GM19395 (cell line): Measurements from ENCODE around the gene NDUFB7.
"Not testable (repeated sequence)": the region's sequence is repeated elsewhere in the genome, so short reads cannot be mapped to it uniquely, and the experiment has no call there.

Experiments used
- ATAC-seq: cut with Tn5 transposase; IDR thresholded peaks from one replicate; pipeline ENCODE4 v1.9.1; 2021; ENCODE audit warnings: mild to moderate bottlenecking, moderate library complexity; ENCODE audit not compliant: unreplicated experiment

The NDUFB7 gene

DNA sequence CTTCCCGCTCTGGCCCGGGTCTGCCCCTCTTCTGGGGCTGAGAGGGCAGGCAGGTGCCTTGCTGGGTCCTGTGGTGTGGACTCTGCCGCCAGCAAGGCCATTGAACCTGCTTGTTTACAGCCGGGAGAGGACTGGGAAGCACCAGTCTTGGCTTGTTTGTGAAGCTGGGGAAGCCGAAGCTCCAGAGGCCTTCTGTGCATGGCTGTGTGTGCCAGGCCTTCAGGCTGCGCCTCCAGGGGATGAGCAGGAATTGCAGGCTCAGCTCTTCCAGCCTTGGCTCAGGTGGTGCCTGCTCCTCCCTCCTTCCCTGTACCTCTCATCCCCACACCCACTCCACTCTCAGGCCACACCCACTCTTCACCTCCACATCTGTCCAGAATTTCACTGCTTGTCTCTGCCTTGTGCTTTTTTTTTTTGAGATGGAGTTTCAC is 17.5 kb downstream of the NDUFB7 start:
- ATAC-seq, result no peak

DNA sequence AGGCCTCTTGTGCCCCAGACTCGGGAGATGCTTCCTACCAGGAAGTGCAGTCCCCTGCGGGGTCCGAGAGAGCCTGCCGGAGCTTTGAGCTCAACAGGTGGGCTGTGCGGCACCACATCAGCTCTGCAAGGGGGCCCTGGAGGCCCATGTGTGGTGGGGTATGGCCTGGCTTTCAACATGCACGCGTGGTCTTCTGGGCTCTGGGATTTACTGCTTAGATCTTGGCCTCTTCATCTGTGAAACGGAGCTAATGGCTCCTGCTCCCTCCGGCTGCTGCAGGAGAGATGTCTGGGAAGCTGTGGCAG is 18.0 kb downstream of the NDUFB7 start:
- no peak for ATAC-seq

DNA sequence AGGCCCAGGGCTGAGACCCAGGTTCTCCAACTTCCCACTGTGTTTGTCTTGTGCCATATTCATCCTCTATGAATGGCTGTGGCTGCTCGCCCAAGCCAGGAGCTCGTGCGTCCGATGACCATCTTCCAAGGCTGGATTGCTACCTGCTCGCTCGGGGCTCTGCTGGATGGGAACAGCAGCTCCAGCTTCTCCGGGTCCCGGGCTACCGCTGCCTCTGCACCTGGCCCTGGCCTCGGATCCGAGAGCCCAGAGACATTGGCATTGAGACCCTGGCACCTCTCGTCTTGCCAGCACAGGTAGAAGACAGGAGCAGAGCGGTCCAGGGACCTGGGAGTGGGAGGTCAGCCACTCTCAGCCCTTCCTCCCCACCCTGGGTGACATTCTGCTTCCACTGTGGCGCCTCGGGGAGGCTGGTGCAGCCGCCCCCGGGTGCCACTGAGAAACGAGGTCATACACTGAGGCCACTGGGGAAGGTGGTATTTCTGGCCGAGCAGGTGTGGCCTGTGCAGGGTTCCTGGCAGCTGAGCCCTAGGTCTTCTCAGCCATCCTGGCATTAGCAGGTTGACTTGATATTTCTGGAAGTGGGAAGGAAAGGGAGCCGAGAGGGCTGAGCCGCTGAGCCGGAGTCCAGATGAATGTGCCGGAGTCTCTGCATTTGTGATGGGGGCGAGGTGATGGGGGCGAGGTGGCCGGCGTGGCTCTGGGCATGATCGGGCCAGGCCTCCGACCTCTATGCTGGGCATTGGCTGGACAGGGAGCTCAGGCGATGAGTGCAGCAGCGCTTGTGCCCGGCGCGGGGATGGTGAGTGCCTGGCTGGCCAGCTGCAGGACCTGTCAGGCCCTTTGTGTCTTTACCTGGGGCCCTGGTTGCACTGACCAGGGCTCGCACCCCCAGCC is 18.6 kb downstream of the NDUFB7 start:
- no peak for ATAC-seq

DNA sequence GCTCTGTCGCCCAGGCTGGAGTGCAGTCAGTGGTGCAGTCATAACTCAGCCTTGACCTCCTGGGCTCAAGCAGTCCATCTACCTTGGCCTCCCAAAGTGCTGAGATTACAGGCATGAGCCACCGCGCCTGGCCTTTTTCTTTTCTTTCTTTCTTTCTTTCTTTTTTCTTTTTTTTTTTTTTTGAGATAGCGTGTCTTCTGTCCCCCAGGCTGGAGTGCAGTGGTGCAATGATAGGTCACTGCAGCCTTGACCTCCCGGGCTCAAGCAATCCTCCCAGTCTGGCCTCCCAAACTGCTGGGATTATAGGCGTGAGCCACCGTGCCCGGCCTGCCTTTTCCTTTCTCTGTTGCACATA is 19.9 kb downstream of the NDUFB7 start:
- not testable (repeated sequence) for ATAC-seq

DNA sequence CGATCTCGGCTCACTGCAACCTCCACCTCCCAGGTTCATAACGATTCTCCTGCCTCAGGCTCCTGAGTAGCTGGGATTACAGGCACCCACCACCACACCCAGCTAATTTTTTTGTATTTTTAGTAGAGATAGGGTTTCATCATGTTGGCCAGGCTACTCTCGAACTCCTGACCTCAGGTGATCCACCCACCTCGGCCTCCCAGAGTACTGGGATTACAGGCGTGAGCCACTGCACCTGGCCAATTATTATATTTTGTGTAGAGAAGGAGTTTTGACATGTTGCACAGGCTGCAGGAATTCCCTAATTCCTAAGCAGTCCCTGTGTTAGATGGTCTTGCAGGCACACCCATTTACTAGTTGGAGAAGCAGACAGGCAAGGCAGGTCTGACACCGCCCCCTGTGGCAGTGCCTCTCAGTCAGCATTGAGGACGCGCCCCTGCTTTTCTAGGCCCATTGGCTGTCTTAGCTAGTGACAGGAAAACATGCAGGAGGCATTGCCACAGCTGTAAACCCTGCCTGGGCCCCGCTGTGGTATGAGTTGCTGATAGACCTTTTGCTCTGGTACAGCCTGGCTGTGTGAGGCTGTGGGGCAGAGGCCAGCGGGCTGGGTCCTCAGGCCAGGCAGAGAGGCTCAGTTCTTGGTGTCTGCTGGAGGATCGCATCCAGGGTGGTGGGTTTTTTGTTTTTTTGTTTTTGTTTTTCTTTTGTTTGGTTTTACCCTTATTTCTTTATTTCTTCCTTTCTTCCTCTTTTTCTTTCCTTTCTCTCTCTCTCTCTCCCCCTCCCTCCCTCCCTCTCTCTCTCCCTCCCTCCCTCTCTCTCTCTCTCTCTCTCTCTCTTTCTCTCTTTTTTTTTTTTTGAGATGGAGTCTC is 20.5 kb downstream of the NDUFB7 start:
- ATAC-seq, result not testable (repeated sequence)

DNA sequence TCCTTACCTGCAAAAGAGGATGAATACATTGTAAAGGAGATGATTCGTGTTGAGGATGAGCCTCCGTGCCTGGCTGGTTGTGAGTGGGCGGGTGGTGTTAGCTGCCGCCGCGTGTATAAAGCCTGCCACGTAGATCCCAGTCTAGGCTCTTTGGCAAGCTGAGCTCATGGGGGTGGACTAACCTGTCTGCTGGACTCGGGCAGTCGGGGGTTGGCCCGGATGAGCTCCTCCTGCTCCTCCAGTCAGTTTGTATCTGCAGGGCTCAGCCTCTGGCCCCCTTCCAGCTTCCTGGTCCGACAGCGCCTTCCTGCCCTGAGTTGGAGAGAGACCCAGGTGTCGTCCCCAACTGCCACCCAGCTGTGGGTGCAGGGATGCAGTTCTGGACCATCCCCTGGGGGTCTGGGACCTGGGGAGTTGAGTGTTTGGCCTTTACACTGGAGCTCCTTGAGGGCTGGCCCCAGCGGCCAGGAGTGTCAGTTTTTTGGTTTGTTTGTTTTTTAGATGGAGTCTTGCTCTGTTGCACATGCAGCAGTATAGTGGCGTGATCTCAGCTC is 21.6 kb downstream of the NDUFB7 start:
- ATAC-seq, result no peak

DNA sequence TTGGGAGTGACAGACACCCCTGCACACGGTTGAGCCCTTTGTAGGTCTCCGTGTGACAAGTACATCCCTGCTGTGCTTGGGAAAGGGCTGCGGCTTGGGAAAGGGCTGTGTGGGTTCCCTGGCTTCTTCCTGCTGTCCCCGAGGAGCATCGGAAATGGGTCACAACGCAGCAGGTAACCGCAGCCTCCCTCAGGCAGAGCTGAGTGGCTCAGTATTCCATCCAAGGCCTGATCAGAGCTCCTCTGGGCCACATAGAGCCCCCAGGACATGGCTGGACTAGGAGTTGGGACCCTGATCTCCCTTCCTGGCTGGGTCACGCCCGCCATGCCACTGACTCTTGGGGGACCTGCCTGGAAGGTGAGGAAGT is 26.2 kb downstream of the NDUFB7 start:
- ATAC-seq, result no peak

DNA sequence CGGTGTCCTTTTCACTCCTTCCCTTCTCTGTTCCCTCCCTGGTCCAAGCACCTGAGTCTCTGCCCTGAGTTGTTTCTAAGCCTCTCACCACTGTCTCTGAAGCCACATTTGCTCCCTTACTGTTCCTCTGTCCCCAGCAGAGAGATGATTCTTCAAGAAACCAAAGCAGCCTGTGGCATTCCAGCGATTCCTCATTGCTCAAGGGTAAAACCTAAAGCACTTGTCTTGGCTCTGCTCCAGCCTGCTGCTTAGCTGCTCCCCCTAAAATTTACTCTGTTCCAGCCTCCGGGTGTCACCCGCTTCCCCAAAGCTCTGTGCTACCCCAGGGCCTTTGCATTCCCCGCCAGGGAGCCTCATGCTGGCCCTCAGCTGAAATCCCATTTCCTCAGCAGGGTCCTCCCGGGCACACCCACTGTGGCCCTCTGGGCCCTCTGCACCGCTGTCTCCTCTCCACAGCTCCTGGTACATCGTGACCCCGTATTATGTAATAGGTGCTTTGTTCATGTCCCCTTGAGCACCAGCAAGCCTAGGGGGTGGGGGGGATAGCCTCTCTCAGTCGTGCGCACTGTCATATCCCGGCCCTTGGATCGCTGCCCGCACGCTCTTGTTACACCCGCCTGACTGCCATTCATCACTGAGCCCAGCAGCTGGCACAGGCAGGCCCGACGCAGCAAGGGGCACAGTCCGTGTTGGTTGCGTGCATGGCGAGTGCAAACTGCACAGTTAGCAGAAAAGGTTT is 26.7 kb downstream of the NDUFB7 start:
- no peak for ATAC-seq

DNA sequence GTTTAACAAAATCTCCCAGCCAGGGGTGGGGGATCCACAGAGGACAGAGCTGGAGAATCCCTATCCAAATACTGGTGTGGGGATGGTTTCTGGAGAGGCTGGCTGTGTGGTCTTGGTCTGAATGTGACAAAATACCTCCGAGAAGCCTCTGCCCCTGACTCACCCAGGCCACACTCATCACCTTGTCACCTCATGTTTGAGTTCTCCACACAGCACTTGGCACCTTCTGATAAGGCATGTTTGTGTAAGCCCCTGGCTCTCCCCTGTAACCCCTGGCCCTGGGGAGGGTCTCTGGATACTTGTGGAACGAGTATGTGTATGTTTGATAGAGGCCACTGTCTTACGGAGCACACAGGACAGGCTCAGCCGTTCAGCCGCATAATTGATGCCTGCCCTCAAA is 27.8 kb downstream of the NDUFB7 start:
- ATAC-seq, result no peak

DNA sequence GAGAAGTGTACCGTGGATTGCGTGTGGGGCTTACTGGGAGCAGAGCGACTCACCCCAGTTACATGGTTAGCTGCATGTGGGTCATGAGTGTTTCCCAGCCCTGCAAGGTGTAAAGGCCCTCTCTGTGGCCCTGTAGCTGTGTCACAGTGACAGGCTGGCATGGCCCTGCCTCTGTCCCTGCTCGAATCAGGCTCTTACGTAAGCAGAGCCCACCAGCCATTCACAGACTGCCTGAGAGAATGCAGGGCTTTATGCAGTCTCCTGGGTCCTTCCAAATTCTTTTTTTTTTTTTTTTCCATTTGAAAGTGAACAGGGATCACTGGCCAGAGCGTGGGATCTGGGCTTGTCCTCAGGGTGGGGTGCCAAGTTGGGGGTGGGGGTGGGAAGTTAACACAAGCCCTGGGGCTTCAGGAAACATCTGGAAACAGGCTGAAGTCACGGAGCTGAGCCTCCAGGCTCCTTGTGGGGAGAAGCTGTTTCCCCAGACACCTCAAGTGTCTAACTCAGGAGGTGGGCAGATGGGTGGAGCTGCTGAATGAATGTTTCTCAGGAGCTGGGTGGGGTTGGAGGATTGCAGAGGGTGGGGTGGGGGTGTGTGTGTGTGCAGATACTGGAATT is 29.0 kb downstream of the NDUFB7 start:
- no peak for ATAC-seq

DNA sequence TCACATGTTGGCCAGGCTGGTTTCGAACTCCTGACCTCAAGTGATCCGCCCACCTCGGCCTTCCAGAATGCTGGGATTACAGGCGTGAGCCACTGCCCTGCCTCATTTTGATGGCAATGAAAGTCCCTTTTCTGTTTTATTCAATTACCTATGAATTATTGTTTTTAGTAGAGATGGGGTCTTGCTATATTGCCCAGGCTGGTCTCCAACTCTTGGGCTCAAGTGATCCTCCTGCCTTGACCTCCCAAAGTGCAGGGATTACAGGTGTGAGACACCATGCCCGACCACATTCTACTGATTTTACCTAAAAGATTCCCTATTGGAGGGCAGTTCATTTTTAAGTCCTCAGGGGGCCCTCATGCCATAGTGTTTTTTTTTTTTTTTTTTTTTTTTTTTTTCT is 29.9 kb downstream of the NDUFB7 start:
- not testable (repeated sequence) for ATAC-seq

DNA sequence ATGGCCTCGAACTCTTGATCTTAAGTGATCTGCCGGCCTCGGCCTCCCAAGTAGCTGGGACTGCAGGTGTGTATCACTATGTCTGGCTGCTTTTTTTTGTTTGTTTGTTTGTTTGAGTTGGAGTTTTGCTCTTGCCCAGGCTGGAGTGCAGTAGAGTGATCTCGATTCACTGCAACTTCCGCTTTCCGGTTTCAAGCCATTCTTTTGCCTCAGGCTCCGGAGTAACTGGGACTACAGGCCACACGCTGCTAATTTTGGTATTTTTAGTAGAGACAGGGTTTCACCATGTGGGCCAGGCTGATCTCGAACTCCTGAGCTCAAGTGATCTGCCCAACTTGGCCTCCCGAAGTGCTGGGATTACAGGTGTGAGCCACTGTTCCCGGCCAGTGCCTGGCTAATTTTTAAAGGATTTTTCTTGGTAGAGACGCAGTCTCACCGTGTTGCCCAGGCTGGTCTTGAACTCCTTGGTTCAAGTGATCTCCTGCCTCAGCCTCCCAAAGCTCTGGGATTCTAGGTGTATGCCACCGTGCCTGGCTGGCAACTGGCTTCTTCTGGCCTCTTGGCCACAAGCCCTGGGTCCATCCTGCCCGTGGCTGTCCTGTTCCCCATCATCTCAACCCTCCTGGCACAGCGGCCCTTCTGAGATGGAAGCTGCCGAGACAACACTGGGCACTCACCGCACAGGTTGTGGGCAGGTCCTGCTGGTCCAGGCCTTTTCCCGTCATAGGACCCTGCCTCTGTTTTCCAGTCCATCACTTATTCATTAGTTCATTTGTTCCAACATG is 30.9 kb downstream of the NDUFB7 start:
- no peak for ATAC-seq

DNA sequence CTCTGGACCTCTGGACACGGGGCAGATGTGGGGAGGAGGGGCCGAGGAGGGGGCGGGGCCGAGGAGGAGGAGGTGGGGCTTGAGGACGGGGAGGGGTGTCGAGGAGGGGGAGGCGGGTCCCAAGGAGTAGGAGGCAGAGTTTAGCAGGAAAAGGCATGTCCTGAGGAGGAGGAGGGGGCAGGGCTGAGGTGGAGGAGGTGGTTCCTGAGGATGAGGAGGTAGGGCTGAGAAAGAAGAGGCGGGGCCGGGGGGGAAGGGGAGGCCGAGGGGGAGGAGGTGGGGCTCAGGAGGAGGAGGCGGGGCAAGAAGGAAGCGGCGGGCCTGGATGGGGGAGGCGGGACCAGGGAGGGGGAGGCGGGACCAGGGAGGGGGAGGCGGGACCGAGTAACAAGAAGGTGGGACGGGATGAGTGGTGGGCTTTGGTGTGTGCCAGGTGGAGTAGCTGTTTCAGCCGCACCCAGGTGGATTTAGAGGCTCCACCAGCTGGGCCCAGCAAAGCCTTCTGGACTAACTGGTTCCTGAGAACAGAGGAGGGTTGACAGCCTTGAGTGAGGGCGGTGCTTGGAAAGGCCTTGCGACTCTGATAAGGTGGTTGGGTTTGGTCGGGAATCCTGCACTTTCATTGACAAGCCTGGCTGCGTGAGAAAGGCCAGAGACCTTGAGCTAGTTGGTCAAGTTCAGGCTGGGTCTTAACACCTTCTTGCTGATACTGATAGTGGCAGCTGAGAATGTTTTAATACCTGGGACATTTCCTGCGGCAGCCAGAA is 34.8 kb downstream of the NDUFB7 start:
- ATAC-seq, result no peak

DNA sequence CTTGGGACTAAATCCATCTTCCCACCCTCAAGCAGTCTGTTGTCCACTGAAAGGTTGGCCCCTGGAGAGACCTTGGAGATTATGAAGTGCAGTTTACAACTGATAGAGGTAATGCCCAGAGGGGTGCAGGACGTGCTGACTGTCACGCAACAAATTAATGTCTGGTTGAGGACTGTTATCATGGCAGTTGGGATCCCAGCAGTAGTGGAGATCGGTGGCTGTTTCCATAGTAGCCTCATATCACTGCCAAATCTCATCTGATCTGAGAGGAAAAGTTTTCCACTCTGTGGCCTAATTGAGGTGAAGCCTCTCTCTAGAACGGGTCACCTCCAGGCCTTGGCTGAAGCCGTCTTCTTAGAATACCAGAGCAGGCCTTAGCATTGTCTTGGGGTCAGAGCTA is 38.4 kb downstream of the NDUFB7 start:
- no peak for ATAC-seq

DNA sequence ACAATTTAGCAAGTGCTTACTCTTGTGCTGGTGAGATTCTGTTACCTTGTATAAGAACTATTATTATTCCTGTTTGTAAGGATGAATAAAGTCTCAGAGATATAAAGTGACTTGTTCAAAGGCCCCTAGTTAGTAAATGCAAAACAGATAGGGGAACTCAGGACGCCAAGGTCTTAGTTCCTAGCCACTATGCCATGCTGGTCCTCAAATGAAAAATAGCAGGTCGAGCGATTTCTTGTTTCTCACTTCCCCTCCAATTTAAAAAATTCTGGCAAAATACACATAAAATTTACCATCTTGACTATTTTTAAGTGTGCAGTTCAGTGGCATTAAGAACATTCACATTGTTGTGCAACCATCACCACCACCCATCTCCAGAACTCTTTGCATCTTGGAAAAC is 41.4 kb downstream of the NDUFB7 start:
- no peak for ATAC-seq

DNA sequence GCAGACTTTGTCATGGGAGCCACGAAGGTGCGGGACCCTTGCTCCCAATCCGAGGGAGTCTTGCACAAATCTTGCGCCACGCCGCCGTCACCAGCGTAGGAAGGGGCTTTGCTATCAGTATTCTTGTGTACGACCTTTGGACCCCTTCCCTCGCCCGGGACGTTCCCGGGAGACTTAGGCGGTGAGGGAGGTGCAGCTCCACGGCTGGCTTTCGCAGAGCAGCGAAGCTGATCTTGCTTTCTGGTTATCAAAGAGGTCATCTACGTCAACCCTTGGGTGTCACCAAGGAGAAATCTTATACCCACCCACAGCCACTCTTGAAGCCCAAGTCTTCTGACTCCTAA is 41.9 kb downstream of the NDUFB7 start:
- ATAC-seq, result peak; percentile 3

DNA sequence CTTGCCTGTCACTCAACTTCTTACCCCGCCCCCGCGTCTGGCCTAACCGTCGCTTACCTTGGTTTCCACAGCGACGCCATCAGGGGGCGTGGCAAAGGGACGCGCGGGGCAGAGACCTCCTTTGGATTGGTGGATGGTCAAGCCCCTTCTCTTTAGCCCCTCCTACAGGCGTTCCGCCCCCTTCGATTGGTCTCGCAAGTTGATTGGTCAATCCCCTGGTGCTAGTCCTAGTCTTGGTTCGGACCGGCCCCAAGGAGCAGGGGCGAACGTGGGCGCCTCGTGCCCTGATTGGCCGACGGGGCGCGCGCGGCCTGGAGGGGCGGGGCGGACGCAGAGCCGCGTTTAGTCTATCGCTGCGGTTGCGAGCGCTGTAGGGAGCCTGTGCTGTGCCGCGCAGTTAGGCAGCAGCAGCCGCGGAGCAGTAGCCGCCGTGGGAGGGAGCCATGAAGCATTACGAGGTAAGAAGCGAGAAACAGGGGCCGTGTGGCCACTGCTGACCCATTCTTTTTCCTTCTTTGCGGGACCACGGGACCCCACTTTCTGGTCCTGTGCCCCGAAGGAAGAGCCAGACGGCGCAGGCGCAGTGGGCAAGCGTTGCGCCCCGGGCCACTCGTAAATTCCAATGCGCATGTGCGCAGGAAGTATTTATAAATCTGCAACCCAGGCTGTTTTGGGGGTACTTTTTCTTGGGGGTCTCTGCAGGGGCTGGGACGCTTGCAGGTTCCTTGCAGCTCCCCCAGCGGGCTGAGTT is 42.4 kb downstream of the NDUFB7 start, which contains the start of gene TECR:
Gene TECR, plus strand, starts transcription at position 341 of the 751 bp plus-strand sequence. Its CDS starts 103 bp downstream, at position 444.
- peak; percentile 91 for ATAC-seq

DNA sequence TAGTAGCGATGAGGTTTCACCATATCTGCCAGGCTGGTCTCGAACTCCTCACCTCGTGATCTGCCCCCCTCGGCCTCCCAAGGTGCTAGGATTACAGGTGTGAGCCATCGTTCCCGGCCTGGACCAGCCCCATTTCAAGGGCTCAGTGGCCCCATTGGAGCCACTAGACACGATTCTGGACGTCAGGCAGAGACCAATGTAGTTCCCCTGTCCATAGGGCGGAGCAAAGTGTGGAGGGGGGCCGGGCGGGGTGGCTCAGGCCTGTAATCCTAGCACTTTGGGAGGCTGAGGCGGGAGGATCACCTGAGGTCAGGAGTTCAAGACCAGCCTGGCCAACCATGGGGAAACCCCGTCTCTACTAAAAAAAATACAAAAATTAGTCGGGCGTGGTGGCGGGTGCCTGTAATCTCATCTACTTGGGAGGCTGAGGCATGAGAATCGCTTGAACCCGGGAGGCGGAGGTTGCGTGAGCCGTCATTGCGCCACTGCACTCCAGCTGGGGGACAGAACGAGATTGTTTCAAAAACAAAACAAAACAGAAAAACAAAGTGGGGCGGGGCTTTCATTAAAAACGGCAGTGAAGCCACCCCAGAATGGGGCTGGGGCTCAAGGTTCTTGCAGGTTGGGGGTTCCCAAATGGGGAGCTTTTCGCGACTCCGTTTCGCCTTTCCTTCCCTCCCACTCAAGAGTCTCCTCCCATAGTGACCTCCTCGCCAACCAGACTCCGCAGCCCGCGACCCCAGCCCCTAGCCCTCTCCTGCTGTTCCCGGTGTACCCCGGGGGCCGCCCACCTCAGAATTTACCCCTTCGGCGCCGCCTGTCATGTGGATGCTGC is 43.2 kb downstream of the NDUFB7 start:
- ATAC-seq, result no peak
